OCI-LY3 (cell line): ENCODE data around the gene STH.
"Not testable (repeated sequence)": the region's sequence is repeated elsewhere in the genome, so short reads cannot be mapped to it uniquely, and the experiment has no call there.

ENCODE experiments used
- H2AFZ ChIP-seq: fragments of 200-600, 300-600 bp; shearing (Covaris generic); 2 replicates; pipeline ENCODE4 v1.6.0; 2014; ENCODE audit warnings: antibody characterized with exemption, low read depth, low read length
- H3K27ac ChIP-seq: fragments of 200-600, 300-600 bp; sonication (generic); 2 replicates; pipeline ENCODE4 v1.5.1; 2014; ENCODE audit warnings: mild to moderate bottlenecking, low read length, moderate library complexity, mixed read lengths
- H3K27me3 ChIP-seq: fragments of 200-600, 300-600 bp; sonication (generic); 2 replicates; pipeline ENCODE4 v1.6.1; 2014; ENCODE audit warnings: low read depth, low read length, mixed read lengths
- H3K36me3 ChIP-seq: fragments of 200-600, 300-600 bp; sonication (generic); replicated peaks from 2 replicates; pipeline ENCODE3; 2014; ENCODE audit warnings: low read depth, low read length, mixed read lengths
- H3K4me1 ChIP-seq: fragments of 300-600, 200-600 bp; sonication (generic); 2 replicates; pipeline ENCODE4 v1.6.1; 2014; ENCODE audit warnings: low read length, mixed read lengths
- H3K4me2 ChIP-seq: fragments of 200-600, 300-600 bp; sonication (generic); 2 replicates; pipeline ENCODE4 v1.6.1; 2014; ENCODE audit warnings: low read length, mixed read lengths
- H3K4me3 ChIP-seq: fragments of 300-600, 200-600 bp; sonication (generic); 2 replicates; pipeline ENCODE4 v1.5.1; 2014; ENCODE audit warnings: antibody characterized with exemption, mild to moderate bottlenecking, low read length, moderate library complexity
- H3K79me2 ChIP-seq: fragments of 300-600, 200-600 bp; shearing (Covaris generic); 2 replicates; pipeline ENCODE4 v1.6.1; 2014; ENCODE audit warnings: mild to moderate bottlenecking, low read length, mixed read lengths
- H3K9ac ChIP-seq: fragments of 300-600, 200-600 bp; shearing (Covaris generic); 2 replicates; pipeline ENCODE4 v1.6.0; 2014; ENCODE audit warnings: mild to moderate bottlenecking, low read length, moderate library complexity
- H3K9me3 ChIP-seq: fragments of 200-600, 300-600 bp; shearing (Covaris generic); 2 replicates; pipeline ENCODE4 v1.6.1; 2014; ENCODE audit warnings: low read length, mixed read lengths; ENCODE audit not compliant: insufficient read depth
- H4K20me1 ChIP-seq: fragments of 200-600, 300-600 bp; sonication (generic); 2 replicates; pipeline ENCODE4 v1.6.1; 2016; ENCODE audit warnings: low read length, mixed read lengths; ENCODE audit not compliant: insufficient read depth
- EZH2phosphoT487 ChIP-seq: fragments of 200-600 bp; shearing (Covaris generic); IDR thresholded peaks from 2 replicates; pipeline ENCODE4 v1.6.1; 2018; ENCODE audit warnings: antibody characterized with exemption, mixed run types, low read depth
- TF ChIP-seq, protein P1 (sequence below): fragments of 200-600, 300-600 bp; sonication (generic); IDR thresholded peaks from 2 replicates; pipeline ENCODE4 v1.5.1; 2014; ENCODE audit warnings: antibody characterized with exemption, low read length, low read depth

STH gene

GRCh38 chr17:46002311-46002972 is 3.4 kb downstream of the STH start:
- H3K4me1 ChIP-seq, result no peaks in the 10 kb centered on the region
- no peak overlapping the region for H3K4me2 ChIP-seq
- H3K36me3 ChIP-seq, result no peaks in the 10 kb centered on the region
- H4K20me1 ChIP-seq, result no peaks in the 10 kb centered on the region
- H2AFZ ChIP-seq, result no peak overlapping the region
- no peaks in the 10 kb centered on the region for H3K9me3 ChIP-seq
- no peaks in the 10 kb centered on the region for H3K27me3 ChIP-seq
- H3K79me2 ChIP-seq, result no peaks in the 10 kb centered on the region
- no peak overlapping the region for H3K27ac ChIP-seq
- no peak overlapping the region for H3K9ac ChIP-seq
- no peak for TF ChIP-seq EZH2phosphoT487
- TF ChIP-seq, protein P1, sequence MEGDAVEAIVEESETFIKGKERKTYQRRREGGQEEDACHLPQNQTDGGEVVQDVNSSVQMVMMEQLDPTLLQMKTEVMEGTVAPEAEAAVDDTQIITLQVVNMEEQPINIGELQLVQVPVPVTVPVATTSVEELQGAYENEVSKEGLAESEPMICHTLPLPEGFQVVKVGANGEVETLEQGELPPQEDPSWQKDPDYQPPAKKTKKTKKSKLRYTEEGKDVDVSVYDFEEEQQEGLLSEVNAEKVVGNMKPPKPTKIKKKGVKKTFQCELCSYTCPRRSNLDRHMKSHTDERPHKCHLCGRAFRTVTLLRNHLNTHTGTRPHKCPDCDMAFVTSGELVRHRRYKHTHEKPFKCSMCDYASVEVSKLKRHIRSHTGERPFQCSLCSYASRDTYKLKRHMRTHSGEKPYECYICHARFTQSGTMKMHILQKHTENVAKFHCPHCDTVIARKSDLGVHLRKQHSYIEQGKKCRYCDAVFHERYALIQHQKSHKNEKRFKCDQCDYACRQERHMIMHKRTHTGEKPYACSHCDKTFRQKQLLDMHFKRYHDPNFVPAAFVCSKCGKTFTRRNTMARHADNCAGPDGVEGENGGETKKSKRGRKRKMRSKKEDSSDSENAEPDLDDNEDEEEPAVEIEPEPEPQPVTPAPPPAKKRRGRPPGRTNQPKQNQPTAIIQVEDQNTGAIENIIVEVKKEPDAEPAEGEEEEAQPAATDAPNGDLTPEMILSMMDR, result peak; percentile 79
- no peak overlapping the region for H3K4me3 ChIP-seq

DNA sequence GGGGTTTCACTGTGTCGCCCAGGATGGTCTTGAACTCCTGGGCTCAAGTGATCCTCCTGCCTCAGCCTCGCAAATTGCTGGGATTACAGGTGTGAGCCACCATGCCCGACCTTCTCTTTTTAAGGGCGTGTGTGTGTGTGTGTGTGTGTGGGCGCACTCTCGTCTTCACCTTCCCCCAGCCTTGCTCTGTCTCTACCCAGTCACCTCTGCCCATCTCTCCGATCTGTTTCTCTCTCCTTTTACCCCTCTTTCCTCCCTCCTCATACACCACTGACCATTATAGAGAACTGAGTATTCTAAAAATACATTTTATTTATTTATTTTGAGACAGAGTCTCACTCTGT is 3.9 kb downstream of the STH start:
- Histone ChIP-seq H3K4me1 (no peaks in the 10 kb centered on the region), H3K79me2 (no peaks in the 10 kb centered on the region), H3K4me3 (no peak overlapping the region), H2AFZ (no peak overlapping the region), H3K27me3 (peaks cover 2% of the 10 kb centered on the region; the same call in 1 of the 2 replicates), H4K20me1 (no peaks in the 10 kb centered on the region), H3K9me3 (no peaks in the 10 kb centered on the region), H3K27ac (no peak overlapping the region), H3K36me3 (no peaks in the 10 kb centered on the region), H3K9ac (no peak overlapping the region), H3K4me2 (no peak overlapping the region)
- TF ChIP-seq, protein P1, result no peak
- no peak for TF ChIP-seq EZH2phosphoT487

GRCh38 chr17:46003907-46004748 is 5.1 kb downstream of the STH start:
- H3K27me3 ChIP-seq, result peaks cover 10% of the 10 kb centered on the region
- H2AFZ ChIP-seq, result no peak overlapping the region
- H3K9ac ChIP-seq, result no peak overlapping the region
- no peak overlapping the region for H3K27ac ChIP-seq
- H3K36me3 ChIP-seq, result no peaks in the 10 kb centered on the region
- TF ChIP-seq EZH2phosphoT487, result no peak
- TF ChIP-seq, protein P1, result no peak
- no peaks in the 10 kb centered on the region for H3K79me2 ChIP-seq
- H3K9me3 ChIP-seq, result no peaks in the 10 kb centered on the region
- H3K4me1 ChIP-seq, result no peaks in the 10 kb centered on the region
- H4K20me1 ChIP-seq, result no peaks in the 10 kb centered on the region
- no peak overlapping the region for H3K4me2 ChIP-seq
- no peak overlapping the region for H3K4me3 ChIP-seq

DNA sequence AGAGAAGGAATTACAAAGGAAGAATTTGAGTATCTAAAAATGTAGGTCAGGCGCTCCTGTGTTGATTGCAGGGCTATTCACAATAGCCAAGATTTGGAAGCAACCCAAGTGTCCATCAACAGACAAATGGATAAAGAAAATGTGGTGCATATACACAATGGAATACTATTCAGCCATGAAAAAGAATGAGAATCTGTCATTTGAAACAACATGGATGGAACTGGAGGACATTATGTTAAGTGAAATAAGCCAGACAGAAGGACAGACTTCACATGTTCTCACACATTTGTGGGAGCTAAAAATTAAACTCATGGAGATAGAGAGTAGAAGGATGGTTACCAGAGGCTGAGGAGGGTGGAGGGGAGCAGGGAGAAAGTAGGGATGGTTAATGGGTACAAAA is 7.0 kb downstream of the STH start:
- H3K79me2 ChIP-seq, H3K4me1 ChIP-seq, H3K9ac ChIP-seq, H3K36me3 ChIP-seq, H3K4me2 ChIP-seq, H2AFZ ChIP-seq, H4K20me1 ChIP-seq, H3K9me3 ChIP-seq, H3K4me3 ChIP-seq, H3K27ac ChIP-seq: not testable (repeated sequence)
- H3K27me3 ChIP-seq, result peaks cover 20% of the 10 kb centered on the region
